SK-N-SH treated with all-trans-retinoic acid at 6 μM for 48 hours (cell line): ENCODE results near the gene ADIG.

Source experiments
- ATAC-seq: fragments of 200-7000 bp; cut with Tn5 transposase; 3 replicates; pipeline ENCODE4 v1.9.1; 2020; ENCODE audit warnings: mild to moderate bottlenecking, moderate library complexity
- ARNTL ChIP-seq: fragments of 450-650 bp; formaldehyde crosslinking; IDR thresholded peaks from 2 replicates; pipeline ENCODE4 v1.5.0; 2020; ENCODE audit warnings: low read depth, mild to moderate bottlenecking, moderate library complexity, borderline replicate concordance
- BACH2 ChIP-seq: fragments of 250-450 bp; sonication (Bioruptor Pico); IDR thresholded peaks from 2 replicates; pipeline ENCODE4 v1.9.0; 2021; ENCODE audit warnings: mild to moderate bottlenecking, borderline replicate concordance
- ESRRG ChIP-seq: fragments of 250-450 bp; sonication (Bioruptor Pico); IDR thresholded peaks from 2 replicates; pipeline ENCODE4 v1.6.1; 2021; ENCODE audit warnings: mild to moderate bottlenecking
- GLIS3 ChIP-seq: fragments of 250-450 bp; sonication (Bioruptor Pico); IDR thresholded peaks from 2 replicates; pipeline ENCODE4 v1.5.0; 2020; ENCODE audit warnings: mild to moderate bottlenecking, moderate library complexity
- ISL1 ChIP-seq: fragments of 250-450 bp; sonication (Bioruptor Pico); IDR thresholded peaks from 2 replicates; pipeline ENCODE4 v2.1.2; 2022; ENCODE audit warnings: mild to moderate bottlenecking, moderate library complexity
- OSR1 ChIP-seq: fragments of 250-450 bp; sonication (Bioruptor Pico); IDR thresholded peaks from 2 replicates; pipeline ENCODE4 v1.8.0; 2022; ENCODE audit warnings: moderate library complexity, mild to moderate bottlenecking, inconsistent platforms
- PPARA ChIP-seq: fragments of 250-450 bp; sonication (Bioruptor Pico); IDR thresholded peaks from 2 replicates; pipeline ENCODE4 v1.5.0; 2020; ENCODE audit warnings: mild to moderate bottlenecking, borderline replicate concordance
- RARB ChIP-seq: fragments of 250-450 bp; sonication (Bioruptor Pico); IDR thresholded peaks from 2 replicates; pipeline ENCODE4 v1.8.0; 2021; ENCODE audit warnings: mild to moderate bottlenecking, moderate library complexity
- SNAI2 ChIP-seq: fragments of 250-450 bp; sonication (Bioruptor Pico); IDR thresholded peaks from 2 replicates; pipeline ENCODE4 v1.5.0; 2020; ENCODE audit warnings: mild to moderate bottlenecking, moderate library complexity
- TCF4 ChIP-seq: fragments of 250-450 bp; sonication (Bioruptor Pico); IDR thresholded peaks from 2 replicates; pipeline ENCODE4 v1.8.0; 2021; ENCODE audit warnings: mild to moderate bottlenecking, moderate library complexity, borderline replicate concordance
- ZC3H10 ChIP-seq: fragments of 250-450 bp; sonication (Bioruptor Pico); IDR thresholded peaks from 2 replicates; pipeline ENCODE4 v1.5.1; 2021; ENCODE audit warnings: mild to moderate bottlenecking, moderate library complexity
- ZFP3 ChIP-seq: fragments of 250-450 bp; sonication (Bioruptor Pico); IDR thresholded peaks from 2 replicates; pipeline ENCODE4 v1.5.0; 2020; ENCODE audit warnings: mild to moderate bottlenecking, moderate library complexity
- ZFP30 ChIP-seq: fragments of 450-650 bp; formaldehyde crosslinking; IDR thresholded peaks from 2 replicates; pipeline ENCODE4 v1.5.0; 2022; ENCODE audit warnings: mild to moderate bottlenecking, moderate library complexity
- ZNF565 ChIP-seq: fragments of 450-650 bp; formaldehyde crosslinking; conservative IDR thresholded peaks from 2 replicates; pipeline ENCODE4 v1.5.0; 2020; ENCODE audit warnings: low read depth, mild to moderate bottlenecking, moderate library complexity
- ZNF8 ChIP-seq: fragments of 450-650 bp; formaldehyde crosslinking; IDR thresholded peaks from 2 replicates; pipeline ENCODE4 v1.5.0; 2020; ENCODE audit warnings: mild to moderate bottlenecking, moderate library complexity
- TF ChIP-seq, protein P1 (sequence below): fragments of 250-450 bp; sonication (Bioruptor Pico); IDR thresholded peaks from 2 replicates; pipeline ENCODE4 v1.5.1; 2021; ENCODE audit warnings: mild to moderate bottlenecking, moderate library complexity
- TF ChIP-seq, protein P2 (sequence below): fragments of 250-450 bp; sonication (Bioruptor Pico); IDR thresholded peaks from 2 replicates; pipeline ENCODE4 v1.8.0; 2020; ENCODE audit warnings: mild to moderate bottlenecking, moderate library complexity, borderline replicate concordance
- TF ChIP-seq, protein P3 (sequence below): fragments of 250-450 bp; sonication (Bioruptor Pico); IDR thresholded peaks from 2 replicates; pipeline ENCODE4 v1.5.0; 2020; ENCODE audit warnings: mild to moderate bottlenecking, moderate library complexity
- TF ChIP-seq, protein P4 (sequence below): fragments of 250-450 bp; sonication (Bioruptor Pico); IDR thresholded peaks from 2 replicates; pipeline ENCODE4 v1.8.0; 2021; ENCODE audit warnings: low read depth, mild to moderate bottlenecking, moderate library complexity, borderline replicate concordance

ADIG gene

DNA sequence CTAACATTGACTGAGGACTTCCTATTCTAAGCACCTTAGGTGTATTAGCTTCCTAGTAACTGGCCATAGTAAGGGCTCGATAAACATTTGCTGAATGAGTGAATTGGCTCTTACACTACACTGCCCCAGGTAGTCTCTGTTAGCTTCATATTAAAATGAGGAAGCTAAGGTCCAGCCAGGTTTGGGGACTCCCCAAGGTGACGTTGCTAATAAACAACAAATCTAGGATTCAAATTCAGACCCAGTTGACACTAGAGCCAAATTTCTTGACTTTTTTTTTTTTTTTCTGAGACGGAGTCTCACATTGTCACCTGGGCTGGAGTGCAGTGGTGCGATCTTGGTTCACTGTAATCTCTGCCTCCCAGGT, 36.8 kb downstream of the ADIG start:
- no peak for ATAC-seq
- TF ChIP-seq OSR1 (CRISPR knock-in tag) (no peak), ZFP30 (CRISPR knock-in tag) (no peak), ZC3H10 (CRISPR knock-in tag) (no peak), ZNF8 (CRISPR knock-in tag) (no peak), ZFP3 (CRISPR knock-in tag) (no peak), ARNTL (no peak), SNAI2 (CRISPR knock-in tag) (no peak), GLIS3 (CRISPR knock-in tag) (no peak), PPARA (CRISPR knock-in tag) (no peak), TCF4 (CRISPR knock-in tag) (no peak), RARB (CRISPR knock-in tag) (no peak), ESRRG (CRISPR knock-in tag) (no peak), ZNF565 (CRISPR knock-in tag) (no peak), ISL1 (CRISPR knock-in tag) (no peak)
- TF ChIP-seq, protein P1, sequence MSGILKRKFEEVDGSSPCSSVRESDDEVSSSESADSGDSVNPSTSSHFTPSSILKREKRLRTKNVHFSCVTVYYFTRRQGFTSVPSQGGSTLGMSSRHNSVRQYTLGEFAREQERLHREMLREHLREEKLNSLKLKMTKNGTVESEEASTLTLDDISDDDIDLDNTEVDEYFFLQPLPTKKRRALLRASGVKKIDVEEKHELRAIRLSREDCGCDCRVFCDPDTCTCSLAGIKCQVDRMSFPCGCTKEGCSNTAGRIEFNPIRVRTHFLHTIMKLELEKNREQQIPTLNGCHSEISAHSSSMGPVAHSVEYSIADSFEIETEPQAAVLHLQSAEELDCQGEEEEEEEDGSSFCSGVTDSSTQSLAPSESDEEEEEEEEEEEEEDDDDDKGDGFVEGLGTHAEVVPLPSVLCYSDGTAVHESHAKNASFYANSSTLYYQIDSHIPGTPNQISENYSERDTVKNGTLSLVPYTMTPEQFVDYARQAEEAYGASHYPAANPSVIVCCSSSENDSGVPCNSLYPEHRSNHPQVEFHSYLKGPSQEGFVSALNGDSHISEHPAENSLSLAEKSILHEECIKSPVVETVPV (CRISPR knock-in tag) = no peak
- TF ChIP-seq, protein P2, sequence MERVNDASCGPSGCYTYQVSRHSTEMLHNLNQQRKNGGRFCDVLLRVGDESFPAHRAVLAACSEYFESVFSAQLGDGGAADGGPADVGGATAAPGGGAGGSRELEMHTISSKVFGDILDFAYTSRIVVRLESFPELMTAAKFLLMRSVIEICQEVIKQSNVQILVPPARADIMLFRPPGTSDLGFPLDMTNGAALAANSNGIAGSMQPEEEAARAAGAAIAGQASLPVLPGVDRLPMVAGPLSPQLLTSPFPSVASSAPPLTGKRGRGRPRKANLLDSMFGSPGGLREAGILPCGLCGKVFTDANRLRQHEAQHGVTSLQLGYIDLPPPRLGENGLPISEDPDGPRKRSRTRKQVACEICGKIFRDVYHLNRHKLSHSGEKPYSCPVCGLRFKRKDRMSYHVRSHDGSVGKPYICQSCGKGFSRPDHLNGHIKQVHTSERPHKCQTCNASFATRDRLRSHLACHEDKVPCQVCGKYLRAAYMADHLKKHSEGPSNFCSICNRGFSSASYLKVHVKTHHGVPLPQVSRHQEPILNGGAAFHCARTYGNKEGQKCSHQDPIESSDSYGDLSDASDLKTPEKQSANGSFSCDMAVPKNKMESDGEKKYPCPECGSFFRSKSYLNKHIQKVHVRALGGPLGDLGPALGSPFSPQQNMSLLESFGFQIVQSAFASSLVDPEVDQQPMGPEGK (CRISPR knock-in tag) = no peak
- TF ChIP-seq, protein P3, sequence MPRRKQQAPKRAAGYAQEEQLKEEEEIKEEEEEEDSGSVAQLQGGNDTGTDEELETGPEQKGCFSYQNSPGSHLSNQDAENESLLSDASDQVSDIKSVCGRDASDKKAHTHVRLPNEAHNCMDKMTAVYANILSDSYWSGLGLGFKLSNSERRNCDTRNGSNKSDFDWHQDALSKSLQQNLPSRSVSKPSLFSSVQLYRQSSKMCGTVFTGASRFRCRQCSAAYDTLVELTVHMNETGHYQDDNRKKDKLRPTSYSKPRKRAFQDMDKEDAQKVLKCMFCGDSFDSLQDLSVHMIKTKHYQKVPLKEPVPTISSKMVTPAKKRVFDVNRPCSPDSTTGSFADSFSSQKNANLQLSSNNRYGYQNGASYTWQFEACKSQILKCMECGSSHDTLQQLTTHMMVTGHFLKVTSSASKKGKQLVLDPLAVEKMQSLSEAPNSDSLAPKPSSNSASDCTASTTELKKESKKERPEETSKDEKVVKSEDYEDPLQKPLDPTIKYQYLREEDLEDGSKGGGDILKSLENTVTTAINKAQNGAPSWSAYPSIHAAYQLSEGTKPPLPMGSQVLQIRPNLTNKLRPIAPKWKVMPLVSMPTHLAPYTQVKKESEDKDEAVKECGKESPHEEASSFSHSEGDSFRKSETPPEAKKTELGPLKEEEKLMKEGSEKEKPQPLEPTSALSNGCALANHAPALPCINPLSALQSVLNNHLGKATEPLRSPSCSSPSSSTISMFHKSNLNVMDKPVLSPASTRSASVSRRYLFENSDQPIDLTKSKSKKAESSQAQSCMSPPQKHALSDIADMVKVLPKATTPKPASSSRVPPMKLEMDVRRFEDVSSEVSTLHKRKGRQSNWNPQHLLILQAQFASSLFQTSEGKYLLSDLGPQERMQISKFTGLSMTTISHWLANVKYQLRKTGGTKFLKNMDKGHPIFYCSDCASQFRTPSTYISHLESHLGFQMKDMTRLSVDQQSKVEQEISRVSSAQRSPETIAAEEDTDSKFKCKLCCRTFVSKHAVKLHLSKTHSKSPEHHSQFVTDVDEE (CRISPR knock-in tag) = no peak

DNA sequence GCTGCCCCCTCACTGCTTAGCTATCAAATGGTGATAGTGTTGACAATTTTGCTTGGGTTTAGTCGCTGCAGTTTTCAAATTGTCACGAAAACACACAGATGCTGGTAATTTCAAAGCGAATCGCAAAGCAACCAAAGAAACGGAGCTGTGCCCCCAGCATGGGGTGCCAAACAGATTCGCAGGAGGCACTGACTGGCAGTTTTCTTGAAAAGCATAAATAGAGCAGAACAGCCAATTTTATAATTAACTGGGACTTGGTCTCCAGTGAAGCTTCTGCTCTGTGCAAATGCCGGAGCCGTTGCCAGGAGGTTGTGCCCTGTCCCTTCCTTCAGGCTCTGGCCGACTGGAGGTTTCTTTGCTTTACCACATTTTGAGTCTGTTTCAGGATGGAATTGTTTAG, 39.4 kb downstream of the ADIG start:
- ATAC-seq = no peak
- no peak for TF ChIP-seq ISL1 (CRISPR knock-in tag)
- TF ChIP-seq, protein P4, sequence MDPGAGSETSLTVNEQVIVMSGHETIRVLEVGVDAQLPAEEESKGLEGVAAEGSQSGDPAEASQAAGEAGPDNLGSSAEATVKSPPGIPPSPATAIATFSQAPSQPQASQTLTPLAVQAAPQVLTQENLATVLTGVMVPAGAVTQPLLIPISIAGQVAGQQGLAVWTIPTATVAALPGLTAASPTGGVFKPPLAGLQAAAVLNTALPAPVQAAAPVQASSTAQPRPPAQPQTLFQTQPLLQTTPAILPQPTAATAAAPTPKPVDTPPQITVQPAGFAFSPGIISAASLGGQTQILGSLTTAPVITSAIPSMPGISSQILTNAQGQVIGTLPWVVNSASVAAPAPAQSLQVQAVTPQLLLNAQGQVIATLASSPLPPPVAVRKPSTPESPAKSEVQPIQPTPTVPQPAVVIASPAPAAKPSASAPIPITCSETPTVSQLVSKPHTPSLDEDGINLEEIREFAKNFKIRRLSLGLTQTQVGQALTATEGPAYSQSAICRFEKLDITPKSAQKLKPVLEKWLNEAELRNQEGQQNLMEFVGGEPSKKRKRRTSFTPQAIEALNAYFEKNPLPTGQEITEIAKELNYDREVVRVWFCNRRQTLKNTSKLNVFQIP (CRISPR knock-in tag) = no peak
- no peak for TF ChIP-seq BACH2 (CRISPR knock-in tag)
- no peak for TF ChIP-seq PPARA (CRISPR knock-in tag)
- TF ChIP-seq RARB (CRISPR knock-in tag) = no peak
- TF ChIP-seq, protein P2 (CRISPR knock-in tag) = no peak
- TF ChIP-seq ZC3H10 (CRISPR knock-in tag) = no peak
- TF ChIP-seq, protein P3 (CRISPR knock-in tag) = no peak
- TF ChIP-seq, protein P1 (CRISPR knock-in tag) = no peak
- TF ChIP-seq ARNTL = no peak
